RWPE1 (cell line): Measurements from ENCODE around the gene SIM1.

Experiments used
- CTCF ChIA-PET: fragments of 350-600 bp; sonication (Branson Sonifier 250); formaldehyde crosslinking; extraction: SDS; loops from one replicate; lab custom pipeline; 2021; lab: Yijun Ruan, JAX
- POLR2A ChIA-PET: fragments of 400-600 bp; formaldehyde crosslinking; extraction: SDS; loops from one replicate; lab custom pipeline; 2020; ENCODE audit warnings: antibody characterized with exemption; ENCODE audit not compliant: low non-redundant PET; lab: Yijun Ruan, JAX
- DNase-seq: peaks from one replicate; pipeline ENCODE4 v3.0.0; 2012; ENCODE audit warnings: low spot score
- H3K27ac ChIP-seq: fragments of 450-650 bp; 2 replicates; pipeline ENCODE4 v1.5.1; 2017
- CTCF ChIP-seq: fragments of 450-650 bp; conservative IDR thresholded peaks from 2 replicates; pipeline ENCODE4 v1.5.1; 2017; ENCODE audit warnings: low read depth, mild to moderate bottlenecking

SIM1 gene

GRCh38 chr6:100461917-100462705, 2.6 kb downstream of the SIM1 start:
- ChIA-PET POLR2A (no interaction called here), CTCF (interaction anchor here (1.1 kb wide), 1 partner anchor 71 kb away, joined by 6 read pairs; no protein-coding TSS in a partner anchor)
- DNase-seq, result no peak
- no peak for TF ChIP-seq CTCF
- H3K27ac ChIP-seq, result no peak overlapping the region

- TF ChIP-seq CTCF, result no peak
- ChIA-PET CTCF (interaction anchor here (0.5 to 1.2 kb wide), 7 partner anchors 26 to 354 kb away, joined by 3 to 7 read pairs (median 3); no protein-coding TSS in a partner anchor), POLR2A (interaction anchor here (0.6 kb wide), 1 partner anchor 39 kb away, joined by 3 read pairs; no protein-coding TSS in a partner anchor)
- DNase-seq, result no peak
- H3K27ac ChIP-seq, result no peak overlapping the region
Measured at GRCh38 chr6:100461278-100461916, 3.3 kb downstream of the SIM1 start.

GRCh38 chr6:100460650-100461204, 4.0 kb downstream of the SIM1 start:
- POLR2A ChIA-PET, result interaction anchor here (0.6 kb wide), 1 partner anchor 39 kb away, joined by 3 read pairs; no protein-coding TSS in a partner anchor
- no peak for TF ChIP-seq CTCF
- DNase-seq, result no peak
- no peak overlapping the region for H3K27ac ChIP-seq
- CTCF ChIA-PET, result interaction anchor here (0.5 to 1.3 kb wide), 8 partner anchors 9 to 353 kb away, joined by 3 to 7 read pairs (median 3); no protein-coding TSS in a partner anchor

- no peak for TF ChIP-seq CTCF
- CTCF ChIA-PET, result interaction anchor here (1.1 to 1.3 kb wide), 3 partner anchors 8 to 201 kb away, joined by 3 to 5 read pairs (median 3); no protein-coding TSS in a partner anchor
- H3K27ac ChIP-seq, result no peak overlapping the region
- no peak for DNase-seq
- POLR2A ChIA-PET, result no interaction called here
Measured at GRCh38 chr6:100459592-100460184, 5.0 kb downstream of the SIM1 start.

GRCh38 chr6:100458841-100459591, 5.7 kb downstream of the SIM1 start:
- ChIA-PET POLR2A (no interaction called here), CTCF (interaction anchor here (1.1 kb wide), 1 partner anchor 10 kb away, joined by 3 read pairs; no protein-coding TSS in a partner anchor)
- no peak overlapping the region for H3K27ac ChIP-seq

More at GRCh38 chr6:100458841-100459591, 5.7 kb downstream of the SIM1 start:
- TF ChIP-seq CTCF, result no peak
- no peak for DNase-seq
